ENCODE results near the gene PCP4L1. TPM values are rescaled to one million over a fixed set of nuclear protein-coding genes. Genes with fewer than 3 reads are reported as not detected.

The PCP4L1 gene
- total RNA-seq, 1 experiment from 2014 or later, result not detected

- ATAC-seq, result no peak
Measured at GRCh38 chr1:161238039-161238473, 20.5 kb upstream of the PCP4L1 start, which contains the start of gene NR1I3. Gene NR1I3, minus strand, starts transcription at chr1:161238203. Its CDS starts 1,638 bp downstream, at chr1:161236565.

GRCh38 chr1:161241682-161242081 is 16.9 kb upstream of the PCP4L1 start:
- POLR2A ChIA-PET, result no interaction called here
- BruUV-seq (replicated peaks), result no TSS peak
- peaks cover 0 to 8% of the 10 kb centered on the region in 2 experiments; a peak in 2 of 4 replicates for H3K4me1 ChIP-seq (ENCODE audit: control insufficient read depth in 1 of 2, insufficient read depth in 2 of 2, low read length in 2 of 2)
- no peaks in the 10 kb centered on the region for H3K36me3 ChIP-seq (ENCODE audit: control insufficient read depth in 1 of 2, insufficient read depth in 2 of 2, low read length in 2 of 2)
- DNase-seq (ENCODE audit: low read depth, low spot score), result no peak
- H3K27me3 ChIP-seq (ENCODE audit: insufficient read depth, low read length), result no peaks in the 10 kb centered on the region
- H3K9ac ChIP-seq (ENCODE audit: low read length), result no peak overlapping the region
- no peak overlapping the region for H3K4me2 ChIP-seq (ENCODE audit: low read length)
- no peak overlapping the region for H2AFZ ChIP-seq (ENCODE audit: low read depth, low read length, poor library complexity, severe bottlenecking)
- H4K20me1 ChIP-seq (ENCODE audit: insufficient read depth), result no peaks in the 10 kb centered on the region
- intact Hi-C loops (cut with micrococcal nuclease), result no loop called here
- no peaks in the 10 kb centered on the region for H3K9me2 ChIP-seq (ENCODE audit: insufficient read depth)
- no peak overlapping the region for H3K27ac ChIP-seq (ENCODE audit: low read depth, low read length)
- CTCF ChIA-PET, result no interaction called here
- H3K9me3 ChIP-seq (ENCODE audit: control insufficient read depth in 1 of 2, insufficient read depth in 1 of 2, low read depth in 1 of 2, low read length in 2 of 2), result no peaks in the 10 kb centered on the region
- RAD21 ChIA-PET (ENCODE audit: low non-redundant PET in 1 of 2, low total read pairs in 2 of 2, uncharacterized antibody in 2 of 2, unreplicated experiment in 2 of 2), result no interaction called here
- no peak for ATAC-seq
- H3K4me3 ChIP-seq (replicated peaks in 1 of 2; ENCODE audit: low read depth in 1 of 2, low read length in 2 of 2), result no peak overlapping the region
- no peaks in the 10 kb centered on the region for H3K79me2 ChIP-seq (ENCODE audit: insufficient read depth, low read length)
- no peak for TF ChIP-seq EZH2phosphoT487 (IDR thresholded peaks at IDR 0.05; ENCODE audit: borderline replicate concordance)
- TF ChIP-seq POLR2AphosphoS5 (IDR thresholded peaks at IDR 0.05; ENCODE audit: low read depth, low read length), result no peak
- no peak for TF ChIP-seq CEBPB (IDR thresholded peaks at IDR 0.05; ENCODE audit: low read depth)
- no peak for TF ChIP-seq TCF7L2 (IDR thresholded peaks at IDR 0.05; ENCODE audit: borderline replicate concordance, extremely low read depth, insufficient read depth, insufficient read length)
- TF ChIP-seq SIN3A (IDR thresholded peaks at IDR 0.05; ENCODE audit: low read depth), result no peak
- no peak for TF ChIP-seq RAD21 (IDR thresholded peaks at IDR 0.05; ENCODE audit: low read depth)
- no peak for TF ChIP-seq CBX3 (IDR thresholded peaks at IDR 0.05; ENCODE audit: low read depth)
- TF ChIP-seq POLR2A (IDR thresholded peaks at IDR 0.05; ENCODE audit: borderline replicate concordance, extremely low read depth, insufficient read depth, insufficient read length), result no peak
- TF ChIP-seq, protein P1, sequence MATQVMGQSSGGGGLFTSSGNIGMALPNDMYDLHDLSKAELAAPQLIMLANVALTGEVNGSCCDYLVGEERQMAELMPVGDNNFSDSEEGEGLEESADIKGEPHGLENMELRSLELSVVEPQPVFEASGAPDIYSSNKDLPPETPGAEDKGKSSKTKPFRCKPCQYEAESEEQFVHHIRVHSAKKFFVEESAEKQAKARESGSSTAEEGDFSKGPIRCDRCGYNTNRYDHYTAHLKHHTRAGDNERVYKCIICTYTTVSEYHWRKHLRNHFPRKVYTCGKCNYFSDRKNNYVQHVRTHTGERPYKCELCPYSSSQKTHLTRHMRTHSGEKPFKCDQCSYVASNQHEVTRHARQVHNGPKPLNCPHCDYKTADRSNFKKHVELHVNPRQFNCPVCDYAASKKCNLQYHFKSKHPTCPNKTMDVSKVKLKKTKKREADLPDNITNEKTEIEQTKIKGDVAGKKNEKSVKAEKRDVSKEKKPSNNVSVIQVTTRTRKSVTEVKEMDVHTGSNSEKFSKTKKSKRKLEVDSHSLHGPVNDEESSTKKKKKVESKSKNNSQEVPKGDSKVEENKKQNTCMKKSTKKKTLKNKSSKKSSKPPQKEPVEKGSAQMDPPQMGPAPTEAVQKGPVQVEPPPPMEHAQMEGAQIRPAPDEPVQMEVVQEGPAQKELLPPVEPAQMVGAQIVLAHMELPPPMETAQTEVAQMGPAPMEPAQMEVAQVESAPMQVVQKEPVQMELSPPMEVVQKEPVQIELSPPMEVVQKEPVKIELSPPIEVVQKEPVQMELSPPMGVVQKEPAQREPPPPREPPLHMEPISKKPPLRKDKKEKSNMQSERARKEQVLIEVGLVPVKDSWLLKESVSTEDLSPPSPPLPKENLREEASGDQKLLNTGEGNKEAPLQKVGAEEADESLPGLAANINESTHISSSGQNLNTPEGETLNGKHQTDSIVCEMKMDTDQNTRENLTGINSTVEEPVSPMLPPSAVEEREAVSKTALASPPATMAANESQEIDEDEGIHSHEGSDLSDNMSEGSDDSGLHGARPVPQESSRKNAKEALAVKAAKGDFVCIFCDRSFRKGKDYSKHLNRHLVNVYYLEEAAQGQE (IDR thresholded peaks at IDR 0.05; ENCODE audit: low read depth), result no peak
- TF ChIP-seq, protein P2, sequence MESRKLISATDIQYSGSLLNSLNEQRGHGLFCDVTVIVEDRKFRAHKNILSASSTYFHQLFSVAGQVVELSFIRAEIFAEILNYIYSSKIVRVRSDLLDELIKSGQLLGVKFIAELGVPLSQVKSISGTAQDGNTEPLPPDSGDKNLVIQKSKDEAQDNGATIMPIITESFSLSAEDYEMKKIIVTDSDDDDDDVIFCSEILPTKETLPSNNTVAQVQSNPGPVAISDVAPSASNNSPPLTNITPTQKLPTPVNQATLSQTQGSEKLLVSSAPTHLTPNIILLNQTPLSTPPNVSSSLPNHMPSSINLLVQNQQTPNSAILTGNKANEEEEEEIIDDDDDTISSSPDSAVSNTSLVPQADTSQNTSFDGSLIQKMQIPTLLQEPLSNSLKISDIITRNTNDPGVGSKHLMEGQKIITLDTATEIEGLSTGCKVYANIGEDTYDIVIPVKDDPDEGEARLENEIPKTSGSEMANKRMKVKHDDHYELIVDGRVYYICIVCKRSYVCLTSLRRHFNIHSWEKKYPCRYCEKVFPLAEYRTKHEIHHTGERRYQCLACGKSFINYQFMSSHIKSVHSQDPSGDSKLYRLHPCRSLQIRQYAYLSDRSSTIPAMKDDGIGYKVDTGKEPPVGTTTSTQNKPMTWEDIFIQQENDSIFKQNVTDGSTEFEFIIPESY (IDR thresholded peaks at IDR 0.05; ENCODE audit: extremely low read depth, insufficient replicate concordance, low read length), result no peak

More at GRCh38 chr1:161238039-161238473, 20.5 kb upstream of the PCP4L1 start, which contains the start of gene NR1I3:
- Histone ChIP-seq H3K36me3 (ENCODE audit: control insufficient read depth in 1 of 2, insufficient read depth in 2 of 2, low read length in 2 of 2) (no peaks in the 10 kb centered on the region), H3K27ac (ENCODE audit: low read depth, low read length) (no peak within 1 kb of the TSS), H3K4me1 (ENCODE audit: control insufficient read depth in 1 of 2, insufficient read depth in 2 of 2, low read length in 2 of 2) (peaks cover 0 to 8% of the 10 kb centered on the region in 2 experiments; a peak in 2 of 4 replicates), H3K4me3 (replicated peaks in 1 of 2; ENCODE audit: low read depth in 1 of 2, low read length in 2 of 2) (no peak within 1 kb of the TSS), H3K4me2 (ENCODE audit: low read length) (no peak within 1 kb of the TSS), H3K79me2 (ENCODE audit: insufficient read depth, low read length) (no peaks in the 10 kb centered on the region), H3K9me2 (ENCODE audit: insufficient read depth) (no peaks in the 10 kb centered on the region), H2AFZ (ENCODE audit: low read depth, low read length, poor library complexity, severe bottlenecking) (no peak within 1 kb of the TSS), H3K9me3 (ENCODE audit: control insufficient read depth in 1 of 2, insufficient read depth in 1 of 2, low read depth in 1 of 2, low read length in 2 of 2) (no peaks in the 10 kb centered on the region), H3K9ac (ENCODE audit: low read length) (no peak within 1 kb of the TSS), H3K27me3 (ENCODE audit: insufficient read depth, low read length) (no peaks in the 10 kb centered on the region), H4K20me1 (ENCODE audit: insufficient read depth) (no peaks in the 10 kb centered on the region)
- ChIA-PET RAD21 (ENCODE audit: low non-redundant PET in 1 of 2, low total read pairs in 2 of 2, uncharacterized antibody in 2 of 2, unreplicated experiment in 2 of 2) (no interaction called here), CTCF (interaction anchor here (1.8 kb wide), 1 partner anchor 12 kb away, joined by 6 read pairs; the partner anchor contains the start of gene TOMM40L), POLR2A (no interaction called here)
- intact Hi-C loops (cut with micrococcal nuclease), result no loop called here
- no TSS peak for BruUV-seq (replicated peaks)
- TF ChIP-seq, protein P2 (IDR thresholded peaks at IDR 0.05; ENCODE audit: extremely low read depth, insufficient replicate concordance, low read length), result no peak
- no peak for DNase-seq (ENCODE audit: low read depth, low spot score)

Data from HCT116 (cell line).